NCI-H1417 treated with DMSO at 0.1 percent for 48 hours (cell line): ENCODE measurements around the gene NLGN4X.

Experiments used
- DNase-seq: peaks from one replicate; lab custom pipeline; 2025; lab: John Stamatoyannopoulos, UW

The NLGN4X gene

GRCh38 chrX:6228720-6229119 lies at the start of gene NLGN4X:
Gene NLGN4X (minus strand): TSS chrX:6228867. CDS start chrX:6151466, 77,401 bp downstream.
- DNase-seq = no peak

- DNase-seq = no peak
Measured at GRCh38 chrX:6266041-6266440, 37.4 kb upstream of the NLGN4X start.

GRCh38 chrX:6262959-6263358 lies 34.3 kb upstream of the NLGN4X start:
- DNase-seq = no peak

GRCh38 chrX:6257025-6257424 lies 28.4 kb upstream of the NLGN4X start:
- DNase-seq = no peak

- DNase-seq = no peak
Measured at GRCh38 chrX:6244666-6245065, 16.0 kb upstream of the NLGN4X start.

GRCh38 chrX:6238576-6238975 lies 9.9 kb upstream of the NLGN4X start:
- no peak for DNase-seq

- no peak for DNase-seq
Measured at GRCh38 chrX:6227935-6228334, 732 bp downstream of the NLGN4X start.

- DNase-seq = no peak
Measured at GRCh38 chrX:6227453-6227835, 1.2 kb downstream of the NLGN4X start.

DNA sequence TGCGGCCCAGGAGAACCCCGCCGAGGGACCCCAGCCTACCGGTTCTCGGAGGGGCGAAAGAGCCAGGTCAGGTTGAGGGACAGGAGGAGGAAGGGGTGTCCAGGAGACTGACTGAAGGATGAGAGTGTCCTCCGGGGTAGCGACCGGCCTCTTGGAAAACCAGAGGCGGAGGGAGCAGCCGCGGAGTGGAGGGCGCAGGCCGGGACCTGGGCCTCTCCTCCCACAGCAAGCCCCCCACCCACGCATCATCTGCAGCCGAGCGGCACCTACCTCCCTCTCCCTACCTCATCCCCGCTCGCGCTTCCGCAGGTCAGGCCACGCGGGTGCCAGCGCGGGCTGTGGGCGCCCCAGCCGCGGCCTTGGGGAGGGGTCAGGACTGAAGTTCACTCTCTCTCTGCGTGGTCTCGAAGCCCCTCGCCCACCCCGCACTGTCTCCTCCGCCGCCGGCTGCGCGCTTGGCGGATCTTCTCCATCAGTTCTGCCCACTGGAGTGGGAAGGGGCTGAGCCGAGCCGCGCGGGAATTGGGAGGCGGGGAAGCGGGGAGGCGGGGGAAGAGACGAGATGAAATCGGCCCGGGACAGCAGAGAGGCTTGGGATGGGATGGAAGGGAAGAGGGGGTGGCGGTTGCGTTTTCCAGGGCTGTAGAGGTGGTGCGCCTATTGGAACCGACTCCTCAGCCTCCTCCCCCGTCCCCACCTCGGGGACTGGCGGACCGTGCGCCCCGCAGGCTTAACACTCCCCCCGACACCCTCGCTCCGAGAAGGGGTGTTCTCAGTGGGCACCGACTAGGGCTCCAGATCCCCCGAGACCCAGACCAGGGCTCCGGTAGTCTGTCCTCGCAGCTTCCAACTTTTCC lies 1.8 kb downstream of the NLGN4X start:
- DNase-seq = no peak

DNA sequence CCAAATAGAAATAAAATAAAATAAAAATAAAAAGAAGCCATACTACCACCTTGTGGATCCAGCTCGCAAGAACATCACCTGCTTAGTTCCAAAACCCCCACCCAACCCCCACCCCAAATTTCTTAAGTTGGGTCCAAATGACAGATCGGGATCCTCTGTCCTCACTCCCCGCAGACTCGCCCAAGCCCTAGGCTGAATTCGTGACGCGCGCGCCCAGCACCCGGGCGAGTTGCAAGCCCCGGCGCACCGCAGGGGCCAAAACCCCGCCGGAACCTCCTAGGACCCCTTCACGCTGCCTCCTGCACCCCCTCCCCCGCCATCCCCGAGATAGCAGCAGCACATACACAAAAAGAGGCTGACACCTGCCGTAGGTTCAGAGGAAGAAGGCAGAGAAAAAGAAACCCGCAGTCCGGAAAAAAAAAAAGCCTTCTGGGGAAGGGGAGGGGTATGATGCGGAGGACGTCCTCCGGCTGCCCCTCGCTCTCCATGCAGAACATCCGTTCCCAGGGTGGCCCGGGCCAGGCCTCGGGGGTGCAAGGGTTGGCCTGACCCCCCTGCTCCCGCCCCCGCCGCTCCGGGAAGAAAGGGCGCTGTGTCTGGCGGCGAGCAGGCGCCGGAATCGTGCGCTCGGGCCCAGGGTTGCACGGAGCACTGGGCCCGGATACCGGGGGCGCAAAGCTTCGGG lies 2.6 kb downstream of the NLGN4X start:
- DNase-seq = no peak

- no peak for DNase-seq
Measured at GRCh38 chrX:6225288-6225910, 3.3 kb downstream of the NLGN4X start.

- DNase-seq = no peak
Measured at GRCh38 chrX:6223516-6223915, 5.2 kb downstream of the NLGN4X start.

- DNase-seq = no peak
Measured at GRCh38 chrX:6210230-6210629, 18.4 kb downstream of the NLGN4X start.

DNA sequence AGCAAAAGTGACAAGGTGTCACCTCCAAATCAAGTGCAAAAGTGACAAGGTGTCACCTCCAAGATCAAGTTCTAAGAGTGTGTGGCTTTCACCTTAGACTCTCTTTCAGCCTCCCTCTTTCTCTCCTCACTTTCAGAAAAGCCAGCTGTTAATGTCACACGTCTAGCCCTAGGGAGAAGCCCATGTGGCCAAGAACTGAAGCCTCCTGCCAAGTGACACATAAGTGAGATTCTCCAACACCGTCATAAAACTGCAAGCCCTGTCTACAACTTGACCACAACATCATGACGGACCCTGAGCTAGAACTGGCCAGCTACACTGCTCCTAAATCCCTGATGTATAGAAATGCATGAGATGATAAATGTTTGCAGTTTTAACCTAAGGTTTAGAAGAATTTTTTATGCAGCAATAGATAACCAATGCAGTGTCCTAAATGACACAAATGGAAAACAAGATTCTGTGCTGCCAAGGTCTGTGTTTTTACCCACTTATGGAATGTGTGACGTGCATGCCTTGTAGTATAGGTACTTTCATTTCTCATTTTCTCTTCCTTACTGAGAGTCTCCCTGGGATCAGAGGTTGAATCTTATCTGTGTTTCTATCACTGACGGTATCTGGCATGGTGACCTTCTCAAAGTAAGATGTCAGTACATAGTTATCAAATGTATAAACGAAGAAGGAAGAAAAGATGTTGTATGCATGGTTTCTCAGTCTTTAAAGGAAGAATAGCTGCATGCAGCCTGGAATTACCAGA lies 25.0 kb downstream of the NLGN4X start:
- no peak for DNase-seq

DNA sequence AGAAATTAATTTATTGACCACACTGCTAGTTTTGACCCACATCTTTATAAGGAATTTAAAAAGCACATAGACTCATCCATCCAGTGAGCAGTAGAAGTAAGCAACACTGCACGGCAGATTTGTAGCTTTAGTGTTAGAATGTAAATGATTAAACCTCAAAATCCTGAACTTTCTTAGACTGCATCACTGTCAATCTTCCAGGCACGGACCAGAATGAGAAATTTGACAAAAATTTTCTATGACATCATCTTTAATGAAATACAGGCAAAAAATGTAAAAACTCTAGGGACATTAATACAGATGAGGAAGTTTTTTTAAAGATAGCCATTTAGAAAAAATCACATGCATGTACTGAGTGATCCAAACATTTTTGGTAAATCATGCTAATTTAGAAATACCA lies 29.2 kb downstream of the NLGN4X start:
- no peak for DNase-seq

- DNase-seq = no peak
Measured at GRCh38 chrX:6187256-6187655, 41.4 kb downstream of the NLGN4X start.

DNA sequence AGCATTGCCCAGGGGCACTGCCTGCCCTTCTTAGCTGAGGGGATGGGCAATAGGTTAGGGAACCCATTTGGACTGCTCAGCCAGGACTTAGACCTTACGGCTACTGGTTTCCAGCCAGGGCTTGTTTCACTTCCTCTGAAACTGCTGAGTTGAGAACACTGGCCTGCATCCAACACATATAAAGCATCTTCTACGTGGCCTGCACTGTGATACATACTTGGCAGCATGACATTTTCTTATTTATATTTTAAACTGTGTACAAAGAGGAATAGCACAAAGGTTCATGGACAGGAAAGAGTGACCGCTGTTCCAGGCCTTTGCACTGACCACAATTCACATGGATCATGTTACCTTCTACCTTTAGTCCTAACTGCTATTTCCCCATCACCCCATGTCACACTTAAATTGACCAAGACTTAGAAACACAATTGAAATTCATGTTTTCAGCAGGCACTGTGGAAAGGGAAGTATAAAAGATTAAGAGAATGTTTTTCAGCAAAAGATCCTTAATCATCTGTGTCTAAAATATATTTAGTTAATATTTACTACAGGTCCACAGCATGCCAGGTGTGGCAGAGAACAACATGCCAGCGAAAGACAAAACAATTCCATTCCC lies 43.7 kb downstream of the NLGN4X start:
- DNase-seq = no peak

DNA sequence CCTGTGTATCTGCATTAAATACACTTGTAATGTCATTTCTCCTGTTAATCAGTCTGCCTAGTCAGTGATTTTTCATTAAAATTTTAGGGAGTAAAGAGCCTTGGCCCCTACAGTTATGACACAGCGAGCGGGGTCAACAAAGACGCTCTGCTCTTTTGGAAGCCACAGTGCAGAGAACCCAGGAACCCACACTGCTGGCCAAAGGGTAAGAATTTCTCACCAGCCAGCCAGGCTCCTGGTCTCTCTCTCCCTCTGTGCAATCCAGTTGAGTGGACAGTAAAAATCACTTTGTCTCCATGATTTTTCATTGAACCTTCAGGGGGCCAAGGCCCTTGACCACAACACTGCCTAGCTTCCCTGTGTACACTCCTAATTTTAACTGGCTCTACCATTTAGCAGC lies 52.8 kb downstream of the NLGN4X start:
- DNase-seq = no peak

DNA sequence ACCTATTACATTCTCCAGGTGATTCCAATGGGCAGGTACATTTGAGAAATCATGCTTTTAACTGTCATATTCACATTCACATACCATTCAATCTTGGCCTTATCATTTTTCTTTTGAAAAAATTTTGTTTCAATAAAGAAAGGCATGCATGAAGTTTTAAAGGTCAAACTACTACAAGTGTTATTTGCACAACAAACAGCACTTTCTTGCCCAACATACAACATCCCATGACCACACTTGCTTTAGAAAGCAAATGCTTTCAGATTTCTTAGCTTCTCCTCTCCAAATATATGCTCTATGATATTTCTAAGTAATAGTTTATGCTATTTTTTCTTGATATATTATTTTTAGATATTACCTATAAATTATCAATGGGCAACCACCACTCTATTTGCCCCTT lies 58.2 kb downstream of the NLGN4X start:
- DNase-seq = no peak

GRCh38 chrX:6169407-6169806 lies 59.3 kb downstream of the NLGN4X start:
- no peak for DNase-seq

DNA sequence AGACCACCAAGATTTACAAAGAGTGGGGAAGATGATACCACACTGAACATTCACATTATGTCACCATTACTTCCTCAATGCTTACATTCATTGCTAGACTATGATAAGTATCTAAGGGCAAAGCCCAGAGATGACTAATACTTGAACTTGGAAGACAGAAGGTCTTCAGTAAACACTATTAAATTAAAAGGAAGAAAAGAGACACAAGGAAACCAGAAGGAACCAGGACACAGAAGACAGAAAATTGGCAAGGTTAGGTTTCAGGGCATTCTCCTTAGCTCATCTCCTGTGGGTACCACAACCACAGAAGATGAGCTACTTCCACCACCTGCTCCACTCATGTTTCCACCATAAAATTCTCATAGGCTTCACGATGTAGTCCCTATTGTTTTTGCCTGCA lies 64.9 kb downstream of the NLGN4X start:
- no peak for DNase-seq

DNA sequence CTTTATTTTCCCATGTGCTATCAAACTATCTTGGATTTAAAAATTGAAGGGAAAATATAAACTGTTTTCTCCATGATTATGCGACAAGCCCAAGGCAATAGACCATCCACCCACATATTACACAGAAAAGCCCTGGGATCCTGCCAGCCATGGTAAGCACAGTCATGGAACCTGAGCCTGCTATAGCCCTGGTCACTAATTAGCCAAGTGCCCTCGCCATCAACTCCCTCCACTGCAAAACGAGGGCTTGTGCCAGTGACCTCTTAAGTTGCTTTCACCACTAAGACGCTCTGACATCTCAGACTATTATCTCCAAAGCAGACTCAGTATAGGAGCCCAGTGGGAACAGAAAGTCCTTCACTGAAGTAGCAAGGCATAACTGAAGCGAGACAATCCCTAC lies 69.2 kb downstream of the NLGN4X start:
- no peak for DNase-seq
